Muscle of back (tissue), 11 donors: Measurements from ENCODE around the gene NRXN3. TPM values are rescaled to one million over a fixed set of nuclear protein-coding genes. Genes with fewer than 3 reads are reported as not detected.
A peak's percentile ranks its signal among the peaks of the same experiment; 100 is the strongest.

Experiments
- DNase-seq, 3 donors: peaks; one replicate each; pipeline versions ENCODE4 v3.0.0 to v3.0.0-alpha.2; 2013
- polyA plus RNA-seq, 10 donors: library from polyadenylated mRNA; unstranded; fragments of 120-200 nt; gene quantifications; one replicate each; pipeline ENCODE4 v1.2.1, GENCODE V29; 2013; ENCODE audit not compliant: insufficient read length in 10 of 10

NRXN3 gene
- polyA plus RNA-seq, 10 donors = 0.39 to 2.5 (median 0.84) TPM

- DNase-seq = no peak
These were observed 540.8 kb downstream of the NRXN3 start for GRCh38 chr14:78710963-78711362.

- no peak for DNase-seq
These were observed 543.5 kb downstream of the NRXN3 start for GRCh38 chr14:78713716-78714115.

DNA sequence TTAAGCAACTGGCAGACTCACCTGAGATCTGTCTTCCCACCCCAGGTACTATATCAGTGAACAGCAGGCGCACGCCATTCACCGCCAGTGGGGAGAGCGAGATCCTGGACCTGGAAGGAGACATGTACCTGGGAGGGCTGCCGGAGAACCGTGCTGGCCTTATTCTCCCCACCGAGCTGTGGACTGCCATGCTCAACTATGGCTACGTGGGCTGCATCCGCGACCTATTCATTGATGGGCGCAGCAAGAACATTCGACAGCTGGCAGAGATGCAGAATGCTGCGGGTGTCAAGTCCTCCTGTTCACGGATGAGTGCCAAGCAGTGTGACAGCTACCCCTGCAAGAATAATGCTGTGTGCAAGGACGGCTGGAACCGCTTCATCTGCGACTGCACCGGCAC, 544.5 kb downstream of the NRXN3 start:
- no peak for DNase-seq

- DNase-seq = no peak
These were observed 551.7 kb downstream of the NRXN3 start for GRCh38 chr14:78721756-78722480.

DNA sequence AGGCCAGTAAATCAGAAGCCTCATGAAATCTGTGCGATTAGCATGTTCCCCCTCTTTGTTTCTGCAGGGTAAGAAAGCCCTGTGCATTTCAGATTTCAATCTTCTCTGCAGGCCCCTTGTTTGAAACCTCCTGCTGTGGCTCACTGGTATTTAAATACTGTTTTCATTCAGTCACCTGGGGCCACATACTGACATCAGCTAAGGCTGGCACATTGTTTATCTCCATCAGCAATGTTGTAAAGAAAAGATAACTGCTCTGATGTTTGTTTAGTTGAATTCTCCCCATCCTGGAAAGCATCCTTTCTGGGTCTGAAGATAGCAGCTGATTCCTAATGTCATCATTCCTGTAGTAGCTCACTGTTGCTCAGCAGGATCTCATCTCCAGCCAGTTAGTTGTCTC, 554.9 kb downstream of the NRXN3 start:
- no peak for DNase-seq

- DNase-seq = no peak
These were observed 566.9 kb downstream of the NRXN3 start for GRCh38 chr14:78737116-78737515.

GRCh38 chr14:78737601-78738000, 567.4 kb downstream of the NRXN3 start:
- DNase-seq = no peak

GRCh38 chr14:78746086-78746595, 576.0 kb downstream of the NRXN3 start:
- no peak for DNase-seq

GRCh38 chr14:78747813-78748212, 577.6 kb downstream of the NRXN3 start:
- DNase-seq = no peak

DNA sequence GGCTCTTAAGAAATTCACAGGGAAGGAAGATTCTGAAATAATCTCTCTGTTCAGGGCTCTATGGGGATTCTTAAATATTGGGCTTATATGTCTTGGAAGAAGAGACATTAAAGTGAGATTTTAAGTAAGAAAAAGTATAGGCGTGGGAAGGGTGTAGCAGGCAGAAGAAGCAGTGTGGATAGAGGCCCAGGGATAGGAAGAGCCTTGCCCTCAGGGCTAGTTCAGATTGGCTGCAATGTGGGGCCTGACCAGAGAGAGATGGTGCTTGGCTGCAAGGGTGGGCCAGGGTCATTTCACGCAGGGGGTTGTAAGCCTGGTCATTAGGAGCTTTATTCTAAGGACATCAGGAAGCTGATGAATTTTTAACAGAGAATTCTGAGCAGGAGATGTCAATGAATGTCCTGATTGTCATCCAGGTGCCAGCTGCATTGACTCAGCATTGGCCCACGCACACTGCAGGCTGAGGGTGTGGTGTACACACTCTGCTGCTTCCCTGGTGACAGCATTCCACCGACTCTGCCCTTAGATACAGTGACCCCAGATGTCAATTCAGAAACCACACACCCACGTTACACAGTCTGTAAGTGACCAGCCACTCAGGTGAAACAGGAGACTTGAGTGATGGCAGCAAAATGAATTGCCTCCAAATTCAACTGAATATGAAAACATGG, 582.5 kb downstream of the NRXN3 start:
- DNase-seq = no peak

- DNase-seq = no peak
These were observed 583.9 kb downstream of the NRXN3 start for GRCh38 chr14:78754059-78754458.

GRCh38 chr14:78758333-78758732, 588.2 kb downstream of the NRXN3 start:
- no peak for DNase-seq

DNA sequence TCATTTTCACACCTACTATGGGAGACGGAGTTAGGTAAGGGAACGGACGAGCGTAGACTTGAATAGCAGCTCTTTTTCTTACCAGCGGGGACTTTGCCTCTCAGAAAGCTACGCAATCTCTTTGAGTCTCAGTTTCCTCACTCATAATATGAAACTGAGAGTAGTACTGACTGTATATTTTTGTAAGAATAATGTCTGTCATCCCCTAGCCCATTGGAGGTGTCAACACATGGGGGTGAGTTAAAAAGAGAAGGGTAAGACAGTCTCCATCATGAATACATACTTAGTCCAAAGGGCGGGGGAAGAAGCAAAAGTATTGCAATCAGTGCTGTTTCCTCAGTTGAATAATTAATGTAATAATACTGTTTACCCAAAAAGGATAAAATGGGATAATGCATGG, 592.2 kb downstream of the NRXN3 start:
- no peak for DNase-seq

GRCh38 chr14:78763746-78764145, 593.6 kb downstream of the NRXN3 start:
- no peak for DNase-seq

DNA sequence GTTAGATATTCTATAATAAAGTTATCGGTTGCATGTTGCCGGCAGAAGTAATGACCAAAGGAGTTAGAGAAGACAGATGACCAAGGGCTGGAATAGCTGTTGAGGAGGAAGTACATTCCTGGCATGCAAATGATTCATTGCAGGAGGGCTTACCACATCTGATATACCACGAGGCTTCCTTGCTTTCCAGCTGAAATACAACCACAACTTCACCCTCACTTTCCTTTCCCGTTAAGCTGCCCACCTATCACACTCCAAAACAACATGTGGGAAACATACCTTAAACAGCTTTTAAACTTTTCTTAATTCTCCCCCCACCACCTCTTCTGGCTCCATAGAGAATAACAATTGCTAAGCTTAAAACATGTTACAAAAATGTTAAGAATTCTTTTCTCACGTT, 594.1 kb downstream of the NRXN3 start:
- DNase-seq = peak in 1 of 3 donors; percentile 1

DNA sequence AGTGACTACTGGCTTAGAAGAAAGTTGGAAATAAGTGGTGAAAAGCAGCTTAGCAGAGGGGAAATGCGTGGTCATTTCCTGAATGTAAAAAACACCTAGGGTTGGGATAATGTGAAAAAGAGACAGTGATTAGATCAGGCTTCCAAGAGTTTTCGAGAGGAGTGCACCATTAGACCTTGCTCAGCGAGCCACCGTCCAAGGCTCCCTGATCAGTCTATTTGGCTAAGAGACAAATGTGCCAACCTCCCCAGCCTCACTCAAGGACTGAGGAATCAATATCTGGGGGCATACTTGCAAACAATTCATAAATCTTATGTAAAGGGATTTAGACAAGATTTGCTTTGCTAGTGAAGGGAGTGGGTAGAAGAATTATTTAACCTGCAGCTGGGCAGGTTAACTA, 594.5 kb downstream of the NRXN3 start:
- DNase-seq = no peak

DNA sequence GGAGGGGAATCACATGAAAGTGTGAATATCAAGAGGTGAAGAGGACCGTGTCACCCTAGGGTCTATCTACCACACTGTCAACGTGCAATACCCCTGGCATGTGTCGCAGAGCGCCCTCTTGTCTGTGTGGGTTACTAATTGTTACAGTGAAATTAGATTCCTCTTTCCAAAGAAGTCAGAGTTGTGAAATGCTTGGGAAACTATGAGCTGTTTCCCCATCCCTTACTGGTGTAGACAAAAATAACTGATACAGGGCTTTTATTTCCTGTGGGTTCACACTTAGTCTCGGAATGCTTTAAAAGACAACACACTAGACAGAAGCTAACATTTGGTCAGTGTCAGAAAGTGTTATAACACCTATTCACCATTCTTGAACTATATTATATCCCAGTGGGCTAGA, 597.3 kb downstream of the NRXN3 start:
- no peak for DNase-seq

GRCh38 chr14:78782551-78782950, 612.4 kb downstream of the NRXN3 start:
- DNase-seq = no peak

DNA sequence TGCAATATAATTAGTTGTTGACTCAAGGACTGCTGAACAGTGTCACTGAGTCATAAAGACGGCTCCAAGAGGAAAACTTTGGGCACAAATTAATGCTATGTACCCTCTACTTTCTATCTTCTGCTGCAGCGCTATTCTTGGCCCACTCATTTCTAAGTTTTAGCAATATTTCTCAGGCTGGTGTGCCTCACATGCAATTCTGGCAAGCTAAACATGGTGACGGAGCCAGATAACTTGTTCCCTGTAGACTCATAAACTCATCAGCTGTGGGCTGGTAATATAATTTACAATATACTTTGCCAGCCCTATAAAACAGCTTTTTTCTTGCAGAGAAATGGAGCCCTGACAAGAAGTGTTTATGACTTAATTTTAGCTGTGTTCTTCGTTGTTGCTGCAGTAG, 615.1 kb downstream of the NRXN3 start:
- DNase-seq = no peak

- DNase-seq = no peak
These were observed 618.5 kb downstream of the NRXN3 start for GRCh38 chr14:78788467-78789360.

DNA sequence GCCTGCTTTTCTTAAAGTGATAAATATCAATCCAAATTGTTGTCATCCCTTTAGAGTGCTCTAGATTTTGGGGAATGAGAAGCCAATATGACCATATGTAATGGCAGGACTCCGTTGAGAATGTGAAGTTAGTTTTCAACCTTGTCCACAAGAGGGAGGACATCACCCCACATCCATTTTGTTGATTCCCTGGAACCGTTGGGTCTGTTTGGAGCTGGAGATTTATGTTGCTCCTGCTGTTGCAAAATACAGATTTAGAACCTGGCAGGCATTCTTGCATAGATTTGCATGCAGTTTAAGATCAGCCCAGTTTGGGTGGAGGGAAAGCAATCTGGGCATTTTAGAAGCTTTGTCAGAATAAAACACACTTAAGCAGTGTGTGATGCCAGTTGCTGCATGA, 620.1 kb downstream of the NRXN3 start:
- DNase-seq = no peak

GRCh38 chr14:78798757-78799156, 628.6 kb downstream of the NRXN3 start:
- DNase-seq = no peak
